SK-N-SH treated with all-trans-retinoic acid at 6 μM for 48 hours (cell line): ENCODE data around the gene DTX3L.

ENCODE experiments used
- PPARA ChIP-seq: fragments of 250-450 bp; sonication (Bioruptor Pico); IDR thresholded peaks from 2 replicates; pipeline ENCODE4 v1.5.0; 2020; ENCODE audit warnings: mild to moderate bottlenecking, borderline replicate concordance
- RARB ChIP-seq: fragments of 250-450 bp; sonication (Bioruptor Pico); IDR thresholded peaks from 2 replicates; pipeline ENCODE4 v1.8.0; 2021; ENCODE audit warnings: mild to moderate bottlenecking, moderate library complexity
- SNAI2 ChIP-seq: fragments of 250-450 bp; sonication (Bioruptor Pico); IDR thresholded peaks from 2 replicates; pipeline ENCODE4 v1.5.0; 2020; ENCODE audit warnings: mild to moderate bottlenecking, moderate library complexity
- TCF4 ChIP-seq: fragments of 250-450 bp; sonication (Bioruptor Pico); IDR thresholded peaks from 2 replicates; pipeline ENCODE4 v1.8.0; 2021; ENCODE audit warnings: mild to moderate bottlenecking, moderate library complexity, borderline replicate concordance
- TOX ChIP-seq: fragments of 250-450 bp; sonication (Bioruptor Pico); IDR thresholded peaks from 2 replicates; pipeline ENCODE4 v1.8.0; 2021; ENCODE audit warnings: mild to moderate bottlenecking, moderate library complexity, borderline replicate concordance
- ZFP30 ChIP-seq: fragments of 450-650 bp; formaldehyde crosslinking; IDR thresholded peaks from 2 replicates; pipeline ENCODE4 v1.5.0; 2022; ENCODE audit warnings: mild to moderate bottlenecking, moderate library complexity
- TF ChIP-seq, protein P1 (sequence below): fragments of 250-450 bp; sonication (Bioruptor Pico); IDR thresholded peaks from 2 replicates; pipeline ENCODE4 v1.8.0; 2020; ENCODE audit warnings: mild to moderate bottlenecking, moderate library complexity, borderline replicate concordance
- TF ChIP-seq, protein P2 (sequence below): fragments of 250-450 bp; sonication (Bioruptor Pico); IDR thresholded peaks from 2 replicates; pipeline ENCODE4 v1.5.1; 2021; ENCODE audit warnings: mild to moderate bottlenecking, moderate library complexity

DNA sequence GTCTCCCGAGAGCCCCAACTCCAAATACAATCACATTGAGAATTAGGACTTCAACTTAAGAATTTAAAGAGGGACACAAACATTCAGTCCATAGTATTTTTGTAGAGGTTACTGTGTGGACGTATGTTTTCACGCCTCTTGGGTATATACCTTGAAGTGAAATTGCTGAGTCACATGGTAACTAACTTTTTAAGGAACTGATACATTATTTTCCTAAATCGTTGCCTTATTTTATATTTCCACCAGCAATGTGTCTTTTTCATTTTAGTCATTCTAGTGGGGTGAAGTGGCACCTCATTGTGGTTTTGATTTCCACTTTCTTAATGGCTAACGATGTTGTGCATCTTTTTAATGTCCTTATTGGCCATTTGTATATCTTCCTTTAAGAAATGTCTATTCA is 25.2 kb downstream of the DTX3L start:
- no peak for TF ChIP-seq ZFP30 (CRISPR knock-in tag)
- TF ChIP-seq SNAI2 (CRISPR knock-in tag): no peak
- TF ChIP-seq PPARA (CRISPR knock-in tag): no peak
- TF ChIP-seq RARB (CRISPR knock-in tag): no peak
- TF ChIP-seq TCF4 (CRISPR knock-in tag): no peak
- TF ChIP-seq, protein P1, sequence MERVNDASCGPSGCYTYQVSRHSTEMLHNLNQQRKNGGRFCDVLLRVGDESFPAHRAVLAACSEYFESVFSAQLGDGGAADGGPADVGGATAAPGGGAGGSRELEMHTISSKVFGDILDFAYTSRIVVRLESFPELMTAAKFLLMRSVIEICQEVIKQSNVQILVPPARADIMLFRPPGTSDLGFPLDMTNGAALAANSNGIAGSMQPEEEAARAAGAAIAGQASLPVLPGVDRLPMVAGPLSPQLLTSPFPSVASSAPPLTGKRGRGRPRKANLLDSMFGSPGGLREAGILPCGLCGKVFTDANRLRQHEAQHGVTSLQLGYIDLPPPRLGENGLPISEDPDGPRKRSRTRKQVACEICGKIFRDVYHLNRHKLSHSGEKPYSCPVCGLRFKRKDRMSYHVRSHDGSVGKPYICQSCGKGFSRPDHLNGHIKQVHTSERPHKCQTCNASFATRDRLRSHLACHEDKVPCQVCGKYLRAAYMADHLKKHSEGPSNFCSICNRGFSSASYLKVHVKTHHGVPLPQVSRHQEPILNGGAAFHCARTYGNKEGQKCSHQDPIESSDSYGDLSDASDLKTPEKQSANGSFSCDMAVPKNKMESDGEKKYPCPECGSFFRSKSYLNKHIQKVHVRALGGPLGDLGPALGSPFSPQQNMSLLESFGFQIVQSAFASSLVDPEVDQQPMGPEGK: no peak
- TF ChIP-seq, protein P2, sequence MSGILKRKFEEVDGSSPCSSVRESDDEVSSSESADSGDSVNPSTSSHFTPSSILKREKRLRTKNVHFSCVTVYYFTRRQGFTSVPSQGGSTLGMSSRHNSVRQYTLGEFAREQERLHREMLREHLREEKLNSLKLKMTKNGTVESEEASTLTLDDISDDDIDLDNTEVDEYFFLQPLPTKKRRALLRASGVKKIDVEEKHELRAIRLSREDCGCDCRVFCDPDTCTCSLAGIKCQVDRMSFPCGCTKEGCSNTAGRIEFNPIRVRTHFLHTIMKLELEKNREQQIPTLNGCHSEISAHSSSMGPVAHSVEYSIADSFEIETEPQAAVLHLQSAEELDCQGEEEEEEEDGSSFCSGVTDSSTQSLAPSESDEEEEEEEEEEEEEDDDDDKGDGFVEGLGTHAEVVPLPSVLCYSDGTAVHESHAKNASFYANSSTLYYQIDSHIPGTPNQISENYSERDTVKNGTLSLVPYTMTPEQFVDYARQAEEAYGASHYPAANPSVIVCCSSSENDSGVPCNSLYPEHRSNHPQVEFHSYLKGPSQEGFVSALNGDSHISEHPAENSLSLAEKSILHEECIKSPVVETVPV (CRISPR knock-in tag): no peak
- no peak for TF ChIP-seq TOX (CRISPR knock-in tag)
